Caco-2 (cell line): Measurements from ENCODE around the gene HIPK2. TPM values are rescaled to one million over a fixed set of nuclear protein-coding genes. Genes with fewer than 3 reads are reported as not detected.

ENCODE experiments used
- BruUV-seq: library from RNA; stranded (reverse); fragments of 400-500 nt; replicated peaks from 2 replicates; lab custom pipeline; 2021; lab: Mats Ljungman, UMichigan
- CTCF ChIA-PET: fragments of 300-600 bp; sonication (Branson Sonifier 250); formaldehyde crosslinking; loops from one replicate; lab custom pipeline; 2022; ENCODE audit warnings: antibody characterized with exemption; lab: Charles Lee
- POLR2A ChIA-PET: fragments of 300-600 bp; sonication (Branson Sonifier 250); formaldehyde crosslinking; loops from one replicate; lab custom pipeline; 2022; ENCODE audit warnings: antibody characterized with exemption; lab: Charles Lee
- DNase-seq, 2 experiments: peaks; one replicate each; pipeline versions ENCODE4 v3.0.0 to v3.0.0-alpha.2; 2020 to 2022
- H3K27me3 ChIP-seq: replicated peaks from 2 replicates; pipeline ENCODE4 v1.6.0; 2011; ENCODE audit warnings: low read length; ENCODE audit not compliant: control insufficient read depth, insufficient read depth
- H3K36me3 ChIP-seq: 2 replicates; pipeline ENCODE4 v1.5.1; 2011; ENCODE audit warnings: low read length; ENCODE audit not compliant: control insufficient read depth, insufficient read depth
- H3K4me1 ChIP-seq: fragments of 250-450 bp; sonication (Bioruptor Pico); 2 replicates; pipeline ENCODE4 v1.5.1; 2020; ENCODE audit warnings: mild to moderate bottlenecking
- H3K4me3 ChIP-seq: 2 replicates; pipeline ENCODE4 v1.5.1; 2011; ENCODE audit warnings: low read depth, mild to moderate bottlenecking, control low read depth, low read length
- H3K9me3 ChIP-seq: fragments of 250-450 bp; sonication (Bioruptor Pico); 2 replicates; pipeline ENCODE4 v1.5.1; 2020; ENCODE audit warnings: mild to moderate bottlenecking, moderate library complexity
- H3K27ac Mint-ChIP-seq: one replicate; pipeline ENCODE4 v1.8.0; 2022; ENCODE audit warnings: mixed read lengths; ENCODE audit not compliant: unreplicated experiment
- H3K27me3 Mint-ChIP-seq: one replicate; pipeline ENCODE4 v1.8.0; 2022; ENCODE audit warnings: mixed read lengths; ENCODE audit not compliant: insufficient read depth, unreplicated experiment
- H3K36me3 Mint-ChIP-seq: one replicate; pipeline ENCODE4 v1.8.0; 2022; ENCODE audit warnings: mild to moderate bottlenecking, mixed read lengths; ENCODE audit not compliant: insufficient read depth, unreplicated experiment
- H3K4me1 Mint-ChIP-seq: one replicate; pipeline ENCODE4 v1.8.0; 2022; ENCODE audit warnings: low read depth, mixed read lengths; ENCODE audit not compliant: unreplicated experiment
- H3K4me3 Mint-ChIP-seq: one replicate; pipeline ENCODE4 v1.8.0; 2022; ENCODE audit warnings: mild to moderate bottlenecking, moderate library complexity, mixed read lengths; ENCODE audit not compliant: unreplicated experiment
- H3K9me3 Mint-ChIP-seq: one replicate; pipeline ENCODE4 v1.8.0; 2022; ENCODE audit warnings: mixed read lengths; ENCODE audit not compliant: unreplicated experiment
- CTCF ChIP-seq, 2 experiments: fragments of 200-600 bp in 1 of 2; IDR thresholded peaks; 1 replicate in 1 of 2; 2 replicates in 1 of 2; pipeline versions ENCODE4 v1.5.1 to v1.8.0; 2011 to 2022; ENCODE audit warnings: antibody characterized with exemption in 1 of 2, control low read depth in 1 of 2, inconsistent platforms in 1 of 2, low read depth in 1 of 2, low read length in 1 of 2, mild to moderate bottlenecking in 1 of 2, moderate library complexity in 1 of 2; ENCODE audit not compliant: insufficient read depth in 1 of 2, severe bottlenecking in 1 of 2, unreplicated experiment in 1 of 2
- intact Hi-C: fragments of 100-400 bp; cut with micrococcal nuclease; formaldehyde crosslinking; loops from one replicate; pipeline ENCODE4 v1.10.0; 2022; ENCODE audit not compliant: unreplicated experiment
- total RNA-seq: library from RNA; stranded (reverse); gene quantifications from 2 replicates; pipeline ENCODE4 v1.2.3, GENCODE V29; 2022

Gene HIPK2
- total RNA-seq, 1 experiment from 2014 or later = 42.8 TPM

- H3K27ac Mint-ChIP-seq = peak overlapping the region; percentile 72
- no peak overlapping the region for H3K4me3 Mint-ChIP-seq
- ChIA-PET POLR2A (no interaction called here), CTCF (no interaction called here)
- H3K4me3 ChIP-seq = no peak overlapping the region
- no TSS peak for BruUV-seq
- no peaks in the 10 kb centered on the region for H3K9me3 Mint-ChIP-seq
- DNase-seq = no peak
- intact Hi-C loops = loop anchor here (10.0 kb wide), 1 partner anchor 96 kb away; no protein-coding TSS in a partner anchor
- H3K4me1 ChIP-seq = 0 out of 2 replicates have a peak, but pooled peaks cover 7% of the 10 kb centered on the region
- H3K4me1 Mint-ChIP-seq = peaks cover 41% of the 10 kb centered on the region
- no peaks in the 10 kb centered on the region for H3K27me3 ChIP-seq
- no peaks in the 10 kb centered on the region for H3K9me3 ChIP-seq
- H3K36me3 Mint-ChIP-seq = no peaks in the 10 kb centered on the region
- no peaks in the 10 kb centered on the region for H3K36me3 ChIP-seq
- H3K27me3 Mint-ChIP-seq = no peaks in the 10 kb centered on the region
- TF ChIP-seq CTCF (IDR thresholded peaks at IDR 0.05; ENCODE audit: insufficient read depth in 1 of 2, low read depth in 1 of 2, low read length in 1 of 2, severe bottlenecking in 1 of 2, unreplicated experiment in 1 of 2) = no peak
Observed at GRCh38 chr7:139648941-139649425, 128.8 kb downstream of the HIPK2 start.

- no peaks in the 10 kb centered on the region for H3K9me3 ChIP-seq
Observed at GRCh38 chr7:139648391-139648861, 129.4 kb downstream of the HIPK2 start.

GRCh38 chr7:139647814-139648390, 129.9 kb downstream of the HIPK2 start:
- TF ChIP-seq CTCF (IDR thresholded peaks at IDR 0.05; ENCODE audit: insufficient read depth in 1 of 2, low read depth in 1 of 2, low read length in 1 of 2, severe bottlenecking in 1 of 2, unreplicated experiment in 1 of 2) = no peak
- Mint-ChIP-seq H3K9me3 (no peaks in the 10 kb centered on the region), H3K4me1 (peaks cover 52% of the 10 kb centered on the region), H3K36me3 (no peaks in the 10 kb centered on the region), H3K27ac (peak overlapping the region; percentile 56), H3K4me3 (no peak overlapping the region), H3K27me3 (no peaks in the 10 kb centered on the region)
- intact Hi-C loops = loop anchor here (2.0 to 10.0 kb wide), 2 partner anchors 97 to 129 kb away; partner anchors contain the start of gene HIPK2
- no peaks in the 10 kb centered on the region for H3K36me3 ChIP-seq
- ChIA-PET POLR2A (no interaction called here), CTCF (interaction anchor here (1.2 kb wide), 1 partner anchor 29 kb away, joined by 4 read pairs; no protein-coding TSS in a partner anchor)
- no peaks in the 10 kb centered on the region for H3K27me3 ChIP-seq
- H3K4me1 ChIP-seq = peaks cover 15% of the 10 kb centered on the region; the same call in 1 of the 2 replicates
- no peak overlapping the region for H3K4me3 ChIP-seq
- no TSS peak for BruUV-seq
- no peak for DNase-seq
- H3K9me3 ChIP-seq = no peaks in the 10 kb centered on the region

More at GRCh38 chr7:139648391-139648861, 129.4 kb downstream of the HIPK2 start:
- H3K36me3 ChIP-seq = no peaks in the 10 kb centered on the region
- H3K4me3 ChIP-seq = no peak overlapping the region
- no TSS peak for BruUV-seq
- H3K4me1 Mint-ChIP-seq = peaks cover 47% of the 10 kb centered on the region
- ChIA-PET POLR2A (no interaction called here), CTCF (no interaction called here)
- no peak for TF ChIP-seq CTCF (IDR thresholded peaks at IDR 0.05; ENCODE audit: insufficient read depth in 1 of 2, low read depth in 1 of 2, low read length in 1 of 2, severe bottlenecking in 1 of 2, unreplicated experiment in 1 of 2)
- H3K27ac Mint-ChIP-seq = peak overlapping the region; percentile 56
- intact Hi-C loops = loop anchor here (10.0 kb wide), 1 partner anchor 96 kb away; no protein-coding TSS in a partner anchor
- peaks cover 9% of the 10 kb centered on the region; the same call in 1 of the 2 replicates for H3K4me1 ChIP-seq
- no peak for DNase-seq
- no peaks in the 10 kb centered on the region for H3K27me3 Mint-ChIP-seq
- H3K27me3 ChIP-seq = no peaks in the 10 kb centered on the region
- H3K36me3 Mint-ChIP-seq = no peaks in the 10 kb centered on the region
- H3K9me3 Mint-ChIP-seq = no peaks in the 10 kb centered on the region
- H3K4me3 Mint-ChIP-seq = no peak overlapping the region
